CD4-positive, alpha-beta T cell treated with Interleukin-2 at 100 ng/mL for 4 hours (primary cell): Measurements from ENCODE around the gene COL10A1.

Experiments
- DNase-seq: peaks from one replicate; pipeline ENCODE4 v3.0.0-alpha.2; 2020; ENCODE audit warnings: low spot score

The COL10A1 gene

GRCh38 chr6:116126032-116126431 is at the start of gene COL10A1:
Gene COL10A1 (minus strand): TSS chr6:116126132. CDS start chr6:116125492, 640 bp downstream.
- DNase-seq: no peak

- no peak for DNase-seq
Measured at GRCh38 chr6:116175344-116175743, 49.4 kb upstream of the COL10A1 start.

DNA sequence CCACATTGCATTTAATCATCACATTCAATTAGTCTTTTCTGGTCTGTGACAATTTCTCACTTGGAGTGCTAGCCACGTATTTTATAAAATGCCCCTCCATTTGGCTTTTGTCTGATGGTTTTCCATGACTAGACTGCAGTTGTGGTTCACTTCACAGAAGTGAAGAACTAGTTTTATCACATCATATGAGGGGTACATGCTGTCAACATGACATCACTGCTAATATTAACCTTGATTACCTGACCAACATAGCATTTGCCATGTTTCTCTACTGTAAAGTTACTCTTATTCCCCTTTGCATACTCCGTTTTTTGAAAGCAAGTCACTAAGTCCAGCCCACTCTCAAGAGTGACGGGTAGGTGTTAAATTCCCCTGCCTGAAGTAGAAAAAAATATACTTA is 48.0 kb upstream of the COL10A1 start:
- no peak for DNase-seq

DNA sequence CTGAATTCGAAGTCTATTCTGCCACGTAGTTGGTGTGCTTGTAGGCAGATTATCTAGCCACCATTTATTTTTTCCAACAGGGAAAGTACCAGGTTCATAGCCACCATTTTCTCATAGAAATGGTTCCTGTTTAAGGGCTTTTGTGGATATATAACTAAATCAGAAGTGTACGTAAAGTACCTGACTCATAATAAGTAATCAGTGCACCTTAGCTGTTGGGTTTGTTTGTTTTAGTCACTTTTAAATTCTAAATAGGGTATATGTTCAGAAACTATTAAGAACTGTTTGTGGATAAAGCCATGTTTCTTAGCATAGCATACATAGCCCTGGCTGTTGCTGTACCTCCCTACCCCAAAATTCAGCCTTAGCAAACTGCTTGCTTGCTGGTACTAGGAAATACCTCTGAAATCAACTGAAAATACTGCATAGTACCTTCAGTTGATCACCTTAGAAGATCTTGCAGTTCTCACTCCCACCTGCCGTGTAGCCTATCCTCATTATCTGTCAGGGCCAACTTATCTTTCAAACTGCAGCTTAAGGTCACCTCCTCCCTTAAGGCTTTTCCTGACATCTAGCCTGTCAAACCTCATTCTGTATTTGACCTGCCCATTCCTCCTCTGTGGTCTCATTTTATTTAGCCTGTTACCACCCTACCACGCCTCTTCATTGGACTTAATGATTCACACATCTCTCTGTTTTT is 44.6 kb upstream of the COL10A1 start:
- no peak for DNase-seq

- DNase-seq: no peak
Measured at GRCh38 chr6:116169880-116170279, 43.9 kb upstream of the COL10A1 start.

DNA sequence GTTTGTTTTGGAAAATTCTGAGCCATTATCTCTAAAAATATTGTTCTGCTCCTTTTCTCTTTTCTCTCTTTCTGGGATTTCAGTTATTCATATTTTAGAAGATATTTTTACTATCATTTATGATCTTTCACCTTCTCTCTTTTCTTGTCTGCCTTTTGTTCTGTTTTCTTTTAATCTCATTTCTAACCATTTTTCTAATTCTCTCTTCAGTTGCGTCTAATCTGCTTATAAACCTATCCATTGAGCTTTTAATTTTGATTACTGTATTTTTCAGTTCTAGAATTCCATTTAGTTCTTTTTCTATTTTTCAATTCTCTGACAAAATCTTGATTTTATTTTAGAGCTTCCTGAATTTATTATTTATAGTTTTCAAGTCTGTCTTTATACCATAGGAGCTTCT is 42.2 kb upstream of the COL10A1 start:
- DNase-seq: no peak

DNA sequence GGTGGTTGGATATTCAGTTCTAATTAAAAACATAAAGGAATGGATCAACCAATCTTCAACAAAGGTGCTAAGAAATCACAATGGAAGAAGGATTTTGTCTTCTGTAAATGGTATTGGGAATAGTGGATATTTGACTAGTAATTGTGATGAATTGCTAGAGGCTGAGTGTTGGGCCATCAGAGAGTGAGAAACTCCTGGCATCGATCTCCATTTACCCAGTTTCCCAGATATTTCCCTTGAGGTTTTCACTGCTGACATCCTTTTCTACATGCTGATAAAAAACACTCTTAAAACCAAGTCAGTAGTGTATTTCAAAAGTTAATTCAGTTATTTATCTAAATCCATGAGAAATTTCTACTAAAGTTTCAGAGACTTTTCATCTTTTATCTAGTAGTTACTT is 40.4 kb upstream of the COL10A1 start:
- no peak for DNase-seq

DNA sequence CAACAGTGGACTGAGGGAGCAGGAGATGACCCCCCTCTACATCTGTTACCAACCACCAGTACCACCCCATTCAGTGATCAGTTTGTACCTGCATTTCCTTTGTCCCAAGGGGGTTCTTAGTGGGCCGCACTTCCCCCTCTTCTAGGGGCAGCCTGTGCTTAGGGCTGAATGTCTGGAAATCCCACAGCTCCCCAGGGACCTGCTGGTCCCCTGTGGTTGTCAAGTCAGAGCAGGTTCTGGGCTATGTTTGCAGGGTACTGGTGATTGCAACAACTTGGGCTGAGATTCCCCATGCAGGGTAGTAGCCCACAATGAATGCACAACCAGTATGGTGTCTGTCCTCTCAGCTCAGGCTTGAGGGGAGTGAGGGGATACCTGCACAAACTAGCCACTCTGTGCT is 39.7 kb upstream of the COL10A1 start:
- DNase-seq: no peak

DNA sequence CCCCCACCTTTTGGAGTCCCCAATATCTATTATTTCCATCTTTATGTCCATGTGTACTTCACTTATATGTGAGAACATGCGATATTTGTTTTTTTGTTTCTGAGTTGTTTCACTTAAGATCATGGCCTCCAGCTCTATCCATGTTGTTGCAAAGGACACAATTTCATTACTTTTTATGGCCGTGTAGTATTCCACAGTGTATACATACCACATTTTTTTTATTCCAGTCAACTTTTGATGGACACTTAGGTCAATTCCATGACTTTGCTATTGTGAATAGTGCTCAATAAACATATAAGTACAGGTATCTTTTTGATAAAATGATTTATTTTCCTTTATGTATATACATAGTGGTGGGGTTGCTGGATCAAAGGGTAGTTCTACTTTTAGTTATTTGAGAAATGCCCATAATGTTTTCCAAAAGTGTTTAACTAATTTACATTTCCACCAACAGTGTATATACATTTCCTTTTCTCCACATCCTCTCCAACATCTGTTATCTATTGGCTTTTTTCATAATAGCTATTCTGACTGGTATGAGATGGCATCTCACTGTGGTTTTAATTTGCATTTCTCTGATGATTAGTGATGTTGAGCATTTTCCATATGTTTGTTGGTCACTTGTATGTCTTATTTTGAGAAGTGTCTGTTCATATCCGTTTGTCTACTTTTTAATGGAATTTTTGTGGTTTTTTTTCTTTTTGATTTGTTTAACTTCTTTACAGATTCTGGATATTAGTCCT is 34.0 kb upstream of the COL10A1 start:
- no peak for DNase-seq

DNA sequence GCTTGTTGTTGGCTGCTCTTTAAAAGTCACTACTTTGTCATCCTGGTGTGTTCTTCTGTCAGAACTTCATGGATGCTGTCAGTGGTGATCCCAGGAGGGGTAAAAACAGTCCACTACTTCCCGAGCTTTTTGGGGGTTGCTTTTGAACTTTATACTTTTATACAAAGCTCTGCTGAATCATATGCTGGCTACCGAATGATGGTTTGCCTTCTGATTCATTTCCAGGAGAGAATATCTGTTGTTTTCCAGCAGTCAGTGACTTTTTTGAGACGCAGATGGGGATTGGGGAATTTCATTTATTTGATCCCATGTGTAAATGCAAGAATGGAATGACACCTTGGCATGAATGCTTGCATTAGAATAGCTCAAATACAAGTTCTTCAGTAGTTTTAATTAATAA is 32.7 kb upstream of the COL10A1 start:
- no peak for DNase-seq

GRCh38 chr6:116157391-116157790 is 31.5 kb upstream of the COL10A1 start:
- DNase-seq: no peak

DNA sequence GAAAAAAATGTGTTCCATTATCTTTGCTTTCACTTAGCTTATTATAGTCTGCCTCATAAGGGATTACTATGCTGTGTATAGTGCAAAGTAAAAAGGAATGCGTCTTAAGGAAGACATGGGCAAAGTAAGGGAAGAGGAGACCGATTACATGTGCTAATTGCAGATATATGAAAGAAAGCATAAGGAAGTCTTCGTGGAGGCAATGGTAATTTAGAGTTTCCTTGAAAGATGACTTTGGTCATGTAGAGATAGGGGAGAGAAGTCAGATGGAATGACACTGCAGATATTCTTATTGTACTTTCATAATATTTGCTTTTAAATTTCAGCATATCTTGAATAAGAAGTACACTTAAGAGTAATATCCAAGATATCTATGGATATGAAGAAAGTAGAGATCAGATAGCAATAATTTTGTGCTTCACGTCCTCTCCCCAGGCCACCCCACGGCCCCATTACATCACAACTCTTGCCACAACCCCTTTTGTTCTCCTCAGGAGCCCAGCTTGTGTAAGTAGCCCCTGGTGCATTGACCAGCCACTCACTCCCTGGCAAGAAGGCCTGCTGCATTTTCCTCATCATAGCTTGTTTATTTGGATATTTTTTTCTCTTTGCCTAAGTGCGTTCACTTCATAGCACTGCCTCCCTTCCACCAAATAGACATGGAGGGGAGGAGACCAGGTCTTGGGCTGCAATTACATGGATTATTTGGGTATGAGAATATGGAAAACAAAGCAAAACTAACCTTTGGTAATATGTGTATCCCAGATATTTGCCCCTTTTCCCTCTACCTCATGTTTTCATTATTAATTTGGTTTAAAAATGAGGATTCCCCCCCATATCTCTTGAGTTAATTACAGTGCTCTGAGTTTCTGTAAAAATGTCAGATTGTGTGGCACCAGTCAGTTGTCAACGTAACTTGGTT is 30.7 kb upstream of the COL10A1 start:
- no peak for DNase-seq

GRCh38 chr6:116154887-116155286 is 29.0 kb upstream of the COL10A1 start:
- DNase-seq: no peak

GRCh38 chr6:116152620-116153019 is 26.7 kb upstream of the COL10A1 start:
- DNase-seq: no peak

DNA sequence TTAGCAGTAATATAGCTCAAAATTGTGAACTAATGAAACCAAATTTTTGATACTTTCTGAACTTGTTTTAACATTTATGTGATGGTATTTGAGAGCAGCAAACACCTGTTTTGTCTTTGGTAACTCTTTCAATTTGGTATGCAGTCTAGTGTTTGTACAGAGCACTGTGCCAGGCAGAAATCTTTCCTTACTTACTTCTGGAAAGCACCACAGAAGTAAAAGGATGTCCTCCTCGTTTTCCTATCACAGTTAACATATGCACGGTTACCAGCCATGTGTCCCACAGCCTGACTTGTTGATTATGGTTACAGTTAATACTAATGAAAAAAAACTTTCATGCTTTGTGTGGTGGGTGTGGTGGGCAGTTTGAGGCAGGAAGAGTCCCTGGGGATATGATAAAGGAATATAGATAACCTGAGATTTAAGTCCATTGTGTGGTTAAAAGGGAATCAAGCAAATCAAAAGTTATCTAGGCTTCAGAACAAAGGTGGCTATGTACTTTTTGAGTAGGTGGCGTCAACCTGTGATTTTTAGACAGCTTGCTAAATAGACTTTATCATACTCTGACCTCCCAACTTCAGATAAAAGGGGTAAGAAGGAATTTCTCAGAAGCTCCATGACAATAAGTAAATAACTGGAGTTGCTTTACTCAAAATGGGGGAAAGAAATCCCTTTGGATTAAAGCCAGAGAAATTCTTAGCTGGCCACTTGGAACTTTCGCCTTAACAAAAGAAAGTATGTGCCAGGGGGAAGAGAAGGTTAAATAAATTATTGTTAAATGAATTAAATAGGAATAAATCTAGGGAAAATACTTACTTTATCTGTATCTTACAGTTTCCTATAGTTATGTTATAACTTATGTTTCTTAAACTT is 20.1 kb upstream of the COL10A1 start:
- DNase-seq: no peak

GRCh38 chr6:116144605-116145004 is 18.7 kb upstream of the COL10A1 start:
- DNase-seq: no peak

- no peak for DNase-seq
Measured at GRCh38 chr6:116139917-116140316, 14.0 kb upstream of the COL10A1 start.

- DNase-seq: peak; percentile 7
Measured at GRCh38 chr6:116136933-116137340, 11.0 kb upstream of the COL10A1 start.

DNA sequence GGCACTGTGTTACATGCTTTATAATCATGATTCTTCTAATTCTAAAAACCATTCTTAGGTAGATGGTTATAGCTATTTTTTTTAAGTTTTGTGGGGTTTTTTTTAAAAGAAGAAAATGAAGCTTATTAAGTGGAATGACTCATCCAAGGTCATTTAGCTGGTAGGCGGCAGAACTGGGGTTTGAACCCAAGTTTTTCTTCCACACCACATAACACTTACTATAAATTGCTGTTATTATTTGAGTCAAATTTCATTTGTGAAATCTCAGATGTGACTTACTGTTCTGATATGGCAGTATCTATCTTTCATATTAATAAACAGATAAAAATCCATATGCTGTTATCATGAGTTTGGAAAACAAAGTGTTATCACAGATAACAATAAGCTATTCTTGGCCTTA is 10.4 kb upstream of the COL10A1 start:
- no peak for DNase-seq

DNA sequence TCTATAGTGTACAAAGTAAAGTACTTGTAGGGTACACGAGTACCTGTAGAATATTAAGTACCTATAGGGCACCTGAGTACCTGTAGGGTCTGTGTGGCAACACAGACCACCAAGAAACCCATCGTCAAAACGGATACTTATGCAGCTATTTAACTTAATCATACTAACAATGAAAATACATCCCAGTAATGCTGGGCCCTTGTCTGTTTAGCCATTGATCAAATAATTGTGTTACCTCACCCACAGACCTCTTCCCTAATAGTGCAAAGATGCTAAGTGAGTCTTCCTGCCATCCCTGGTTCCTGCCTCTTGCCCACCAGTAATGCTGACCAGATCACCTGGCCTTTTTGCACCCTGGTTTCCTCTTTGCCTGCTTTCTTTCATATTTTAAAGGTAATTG is 7.5 kb upstream of the COL10A1 start:
- no peak for DNase-seq

GRCh38 chr6:116127771-116128493 is 2.0 kb upstream of the COL10A1 start:
- DNase-seq: no peak
